ENCODE results near the gene ANXA11. TPM values are rescaled to one million over a fixed set of nuclear protein-coding genes. Genes with fewer than 3 reads are reported as not detected.

Gene ANXA11
- total RNA-seq, 2 experiments from 2014 or later: 280 to 326 TPM

DNA sequence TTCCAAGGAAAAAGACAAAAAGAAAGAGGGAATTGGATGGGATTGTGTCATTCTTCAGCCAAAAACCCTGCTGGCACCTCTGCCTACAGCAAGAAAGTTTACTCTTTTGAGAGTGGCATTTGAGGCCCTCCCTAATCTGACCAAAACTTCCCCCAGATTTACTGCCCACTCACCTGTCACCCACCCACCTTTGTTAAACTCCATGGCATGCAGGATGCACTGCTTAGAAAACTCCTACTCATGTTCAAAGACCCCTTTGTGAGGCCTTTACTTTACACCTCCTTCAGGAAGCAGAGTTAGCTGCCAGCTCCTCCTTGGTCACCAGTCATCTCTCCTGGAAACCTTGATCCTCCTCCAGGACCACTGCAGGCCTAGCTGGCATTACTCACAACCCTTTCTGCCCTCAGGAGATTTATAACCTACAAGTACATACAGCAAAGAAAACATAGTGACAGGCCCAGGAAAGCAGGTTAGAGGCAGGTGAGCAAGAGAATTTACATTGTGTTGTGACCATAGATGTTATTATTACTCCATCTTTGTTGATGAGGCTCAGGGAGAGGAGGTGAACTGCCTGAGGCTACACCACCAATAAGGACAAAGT lies 83.1 kb downstream of the ANXA11 start:
- CTCF ChIA-PET: interaction anchor here (1.1 kb wide), 1 partner anchor 18 kb away, joined by 4 read pairs; no protein-coding TSS in a partner anchor
- POLR2A ChIA-PET: no interaction called here
- H3K9me3 Mint-ChIP-seq: no peaks in the 10 kb centered on the region

DNA sequence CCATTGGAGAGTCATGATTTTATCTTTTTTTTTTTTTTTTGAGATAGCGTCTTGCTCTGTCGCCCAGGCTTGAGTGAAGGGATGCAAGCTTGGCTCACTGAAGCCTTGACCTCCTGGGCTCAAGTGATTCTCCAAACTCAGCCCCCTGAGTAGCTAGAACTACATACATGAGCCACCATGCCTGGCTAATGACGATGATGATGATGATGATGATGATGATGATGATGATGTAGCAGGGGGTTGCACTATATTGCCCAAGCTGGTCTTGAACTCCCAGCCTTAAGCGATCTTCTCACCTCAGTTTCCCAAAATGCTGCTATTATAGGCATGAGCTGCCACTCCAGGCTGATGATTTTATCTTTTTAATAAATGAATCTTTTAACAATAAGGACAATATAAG lies 86.7 kb downstream of the ANXA11 start:
- Mint-ChIP-seq H3K27me3 (peaks cover 19% of the 10 kb centered on the region), H3K4me1 (no peaks in the 10 kb centered on the region), H3K36me3 (ENCODE audit: low read depth) (no peaks in the 10 kb centered on the region), H3K9me3 (no peaks in the 10 kb centered on the region), H3K4me3 (no peak overlapping the region), H3K27ac (no peak overlapping the region)
- no peak for DNase-seq
- ChIA-PET CTCF (interaction anchor here (0.6 to 1.8 kb wide), 3 partner anchors 12 to 108 kb away, joined by 3 to 6 read pairs (median 4); no protein-coding TSS in a partner anchor), POLR2A (no interaction called here)

More for the DNA sequence above, 83.1 kb downstream of the ANXA11 start:
- Mint-ChIP-seq H3K27me3 (peaks cover 19% of the 10 kb centered on the region), H3K4me1 (no peaks in the 10 kb centered on the region), H3K4me3 (no peak overlapping the region), H3K36me3 (ENCODE audit: low read depth) (no peaks in the 10 kb centered on the region), H3K27ac (no peak overlapping the region)
- no peak for DNase-seq

DNA sequence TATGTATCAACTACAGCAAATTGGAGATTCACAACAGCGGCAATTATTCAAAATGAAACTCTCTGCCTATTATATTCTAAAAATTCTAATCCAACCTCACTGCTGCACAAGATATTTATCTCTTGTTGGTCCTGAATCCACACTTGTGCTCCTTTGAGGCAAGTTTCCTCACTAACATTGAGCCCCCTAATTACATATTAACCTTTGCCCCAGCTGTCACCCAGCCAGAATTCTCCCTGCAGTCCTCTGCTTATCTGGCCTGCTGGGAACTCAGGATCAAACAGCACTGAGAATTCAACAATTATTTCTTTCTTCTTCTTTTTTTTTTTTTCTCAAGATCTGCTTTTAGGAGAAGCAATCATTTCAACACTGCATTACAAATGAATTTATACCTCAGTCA lies 94.4 kb downstream of the ANXA11 start:
- Mint-ChIP-seq H3K4me1 (no peaks in the 10 kb centered on the region), H3K9me3 (peaks cover 18% of the 10 kb centered on the region), H3K27ac (no peak overlapping the region), H3K27me3 (peaks cover 2% of the 10 kb centered on the region), H3K36me3 (ENCODE audit: low read depth) (no peaks in the 10 kb centered on the region), H3K4me3 (no peak overlapping the region)
- ChIA-PET CTCF (interaction anchor here (0.5 to 0.9 kb wide), 3 partner anchors 33 to 53 kb away, joined by 3 to 4 read pairs (median 3); no protein-coding TSS in a partner anchor), POLR2A (no interaction called here)
- no peak for DNase-seq

DNA sequence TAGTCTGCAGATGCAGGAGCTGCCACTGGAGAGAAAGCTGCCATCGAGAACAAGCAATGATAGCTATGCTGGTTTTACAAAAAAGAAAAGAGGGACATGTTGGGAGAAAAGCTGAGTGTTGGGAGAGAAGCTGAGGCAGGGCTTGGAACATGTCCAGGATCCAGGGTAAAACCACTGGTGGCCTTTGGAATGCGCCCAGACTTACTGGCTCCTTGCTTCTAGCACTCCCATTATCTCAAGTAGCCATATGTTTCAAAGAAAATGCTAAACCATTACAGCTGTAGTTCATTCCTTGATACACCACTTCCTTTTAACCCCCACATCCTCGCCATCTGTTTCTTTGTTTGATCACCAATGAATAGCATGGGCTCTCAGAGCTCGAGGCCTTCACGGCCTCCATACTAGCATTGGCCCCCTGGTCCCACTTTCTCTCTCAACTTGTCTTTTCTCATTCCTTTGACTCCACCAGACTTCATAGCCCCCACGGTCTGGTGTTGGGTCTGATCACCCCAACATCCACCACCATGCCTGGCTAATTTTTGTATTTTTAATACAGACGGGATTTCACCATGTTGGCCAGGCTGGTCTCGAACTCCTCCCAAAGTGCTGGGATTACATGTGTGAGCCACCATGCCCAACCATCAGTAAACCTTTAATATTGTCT lies 96.6 kb downstream of the ANXA11 start:
- ChIA-PET POLR2A (no interaction called here), CTCF (no interaction called here)
- Mint-ChIP-seq H3K9me3 (peaks cover 18% of the 10 kb centered on the region), H3K4me1 (peaks cover 4% of the 10 kb centered on the region), H3K36me3 (ENCODE audit: low read depth) (no peaks in the 10 kb centered on the region), H3K4me3 (no peak overlapping the region), H3K27ac (no peak overlapping the region), H3K27me3 (peaks cover 2% of the 10 kb centered on the region)
- no peak for DNase-seq

DNA sequence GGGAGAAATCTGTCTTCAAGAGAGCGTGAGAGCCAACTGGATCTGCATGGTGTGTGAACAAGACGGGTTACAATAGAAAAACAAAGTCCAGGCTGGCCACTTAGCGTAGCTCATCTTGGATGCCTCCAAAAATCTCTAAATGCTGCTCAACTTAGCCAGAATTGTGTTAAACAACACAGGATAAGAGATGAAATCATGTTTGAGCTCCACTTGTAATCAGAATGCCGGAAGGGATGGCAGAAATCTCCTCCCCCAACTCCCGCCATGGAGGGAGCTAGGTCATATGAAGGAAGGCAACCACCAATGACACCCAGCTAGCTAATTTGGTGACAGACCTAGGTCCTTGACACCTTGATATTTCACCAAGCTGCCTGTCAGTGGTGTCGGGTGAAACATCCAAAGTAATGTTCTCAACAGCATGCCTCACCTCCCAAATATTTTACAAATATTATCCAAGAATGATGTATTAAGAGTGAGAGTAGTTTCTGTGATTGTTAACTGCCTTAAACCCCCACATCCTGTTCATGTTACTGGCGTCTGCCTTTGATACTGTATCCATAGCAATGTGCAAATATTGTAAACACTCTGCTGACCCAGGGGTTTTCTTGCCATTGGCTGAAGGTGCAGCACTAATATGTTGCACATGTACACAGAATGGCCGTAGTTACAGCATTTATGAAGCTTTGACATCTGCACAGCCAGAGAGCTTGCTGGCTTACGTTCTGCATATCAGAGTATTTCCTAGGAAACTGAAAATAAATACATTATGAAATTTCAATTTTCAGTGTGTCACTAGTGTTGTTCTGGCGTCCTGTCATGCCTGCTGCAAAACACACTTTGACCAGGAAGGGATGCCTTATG lies 101.0 kb downstream of the ANXA11 start:
- Mint-ChIP-seq H3K9me3 (peaks cover 11% of the 10 kb centered on the region), H3K4me3 (no peak overlapping the region), H3K27ac (no peak overlapping the region), H3K27me3 (peaks cover 3% of the 10 kb centered on the region), H3K36me3 (ENCODE audit: low read depth) (no peaks in the 10 kb centered on the region), H3K4me1 (peaks cover 4% of the 10 kb centered on the region)
- DNase-seq: no peak
- ChIA-PET POLR2A (no interaction called here), CTCF (interaction anchor here (0.9 to 1.2 kb wide), 2 partner anchors 18 to 22 kb away, joined by 4 to 5 read pairs; no protein-coding TSS in a partner anchor)

Other genes with a start within 250 kb of the ANXA11 start
- 10 to 100 TPM; 13.6 to 20.4 TPM for gene TMEM254, start 126.9 kb downstream of the ANXA11 start, total RNA-seq
- gene PLAC9, start 72.8 kb downstream of the ANXA11 start, total RNA-seq: not detected
- gene MAT1A, start 84.1 kb upstream of the ANXA11 start, total RNA-seq: not detected
- not detected for gene DYDC1, start 151.2 kb upstream of the ANXA11 start, total RNA-seq
- gene DYDC2, start 151.2 kb upstream of the ANXA11 start, total RNA-seq: not detected
- gene PRXL2A, start 203.0 kb upstream of the ANXA11 start, total RNA-seq: 1 to 10 TPM; 5.4 to 5.7 TPM
- gene TSPAN14, start 248.8 kb upstream of the ANXA11 start, total RNA-seq: 100 to 1,000 TPM; 127 to 143 TPM